Frontal cortex (tissue), 4 donors: Measurements from ENCODE around the gene MAML2. TPM values are rescaled to one million over a fixed set of nuclear protein-coding genes. Genes with fewer than 3 reads are reported as not detected.
"Not testable (repeated sequence)": the region's sequence is repeated elsewhere in the genome, so short reads cannot be mapped to it uniquely, and the experiment has no call there.

Experiments used
- DNase-seq, 2 donors: peaks; one replicate each; pipeline ENCODE4 v3.0.0; 2012; ENCODE audit warnings: low spot score in 2 of 2
- FAIRE-seq: peaks from 2 replicates; lab custom pipeline; 2012; peaks lifted over from hg19 to GRCh38; lab: Jason Lieb, UNC
- total RNA-seq: library from RNA; depleted of rRNA; stranded (reverse); fragments of >200 nt; gene quantifications from one replicate; pipeline ENCODE4 v1.2.3, GENCODE V29; 2014
- donor health status: control.
- donor health status: control.
- donor health status: control.

The MAML2 gene
- total RNA-seq, 1 donor from 2014 or later, result 3.3 TPM

- DNase-seq (no peak), FAIRE-seq (no peak)
These were observed 43.7 kb downstream of the MAML2 start for GRCh38 chr11:96299155-96299888.

GRCh38 chr11:96295369-96295768 is 47.6 kb downstream of the MAML2 start:
- DNase-seq (no peak), FAIRE-seq (no peak)

- FAIRE-seq (no peak), DNase-seq (no peak)
These were observed 48.7 kb downstream of the MAML2 start for GRCh38 chr11:96294289-96294688.

GRCh38 chr11:96293598-96294021 is 49.4 kb downstream of the MAML2 start:
- FAIRE-seq (no peak), DNase-seq (no peak)

- DNase-seq (no peak), FAIRE-seq (no peak)
These were observed 49.9 kb downstream of the MAML2 start for GRCh38 chr11:96293109-96293508.

GRCh38 chr11:96292291-96293010 is 50.5 kb downstream of the MAML2 start:
- FAIRE-seq, result no peak
- DNase-seq, result no peak

GRCh38 chr11:96290631-96291030 is 52.4 kb downstream of the MAML2 start:
- DNase-seq (no peak), FAIRE-seq (no peak)

GRCh38 chr11:96290031-96290430 is 53.0 kb downstream of the MAML2 start:
- FAIRE-seq (no peak), DNase-seq (no peak)

- DNase-seq (no peak), FAIRE-seq (no peak)
These were observed 54.1 kb downstream of the MAML2 start for GRCh38 chr11:96288915-96289314.

GRCh38 chr11:96287822-96288439 is 55.1 kb downstream of the MAML2 start:
- DNase-seq, result no peak
- no peak for FAIRE-seq

- DNase-seq, FAIRE-seq: not testable (repeated sequence)
These were observed 57.0 kb downstream of the MAML2 start for GRCh38 chr11:96285985-96286384.

GRCh38 chr11:96284917-96285316 is 58.1 kb downstream of the MAML2 start:
- FAIRE-seq (no peak), DNase-seq (no peak)

GRCh38 chr11:96284401-96284800 is 58.6 kb downstream of the MAML2 start:
- FAIRE-seq (no peak), DNase-seq (no peak)

- FAIRE-seq, result no peak
- no peak for DNase-seq
These were observed 60.3 kb downstream of the MAML2 start for GRCh38 chr11:96282625-96283220.

- no peak for DNase-seq
- FAIRE-seq, result no peak
These were observed 62.6 kb downstream of the MAML2 start for GRCh38 chr11:96280444-96280843.

GRCh38 chr11:96279896-96280290 is 63.1 kb downstream of the MAML2 start:
- FAIRE-seq (no peak), DNase-seq (no peak)

GRCh38 chr11:96279018-96279895 is 63.7 kb downstream of the MAML2 start:
- DNase-seq, result no peak
- FAIRE-seq, result no peak

- FAIRE-seq (no peak), DNase-seq (no peak)
These were observed 64.7 kb downstream of the MAML2 start for GRCh38 chr11:96278039-96278897.

GRCh38 chr11:96277696-96278038 is 65.3 kb downstream of the MAML2 start:
- no peak for DNase-seq
- FAIRE-seq, result no peak
